Measurements from ENCODE around the gene PACS2. TPM values are rescaled to one million over a fixed set of nuclear protein-coding genes. Genes with fewer than 3 reads are reported as not detected.

Gene PACS2
- total RNA-seq, 2 donors from 2014 or later = 55.0 to 59.7 TPM

DNA sequence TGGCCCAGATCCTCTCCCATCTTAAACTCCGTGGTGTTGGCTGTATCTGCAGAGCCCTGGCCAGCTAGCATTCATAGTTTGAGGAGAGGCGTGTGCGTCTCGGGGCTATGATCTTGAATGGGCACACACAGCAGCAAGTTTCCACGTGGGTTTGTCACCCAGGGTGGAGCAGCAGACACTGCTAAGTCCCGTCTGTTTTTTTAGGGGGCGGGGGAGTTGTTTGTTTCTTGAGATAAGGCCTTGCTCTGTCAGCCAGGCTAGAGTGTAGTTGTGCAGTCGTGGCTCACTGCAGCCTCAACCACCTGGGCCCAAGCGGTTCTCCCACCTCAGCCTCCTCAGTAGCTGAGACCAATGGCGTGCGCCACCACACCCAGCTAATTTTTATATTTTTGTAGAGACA, 63.7 kb downstream of the PACS2 start:
- no peaks in the 10 kb centered on the region for H3K4me1 ChIP-seq
- TF ChIP-seq, protein P1, sequence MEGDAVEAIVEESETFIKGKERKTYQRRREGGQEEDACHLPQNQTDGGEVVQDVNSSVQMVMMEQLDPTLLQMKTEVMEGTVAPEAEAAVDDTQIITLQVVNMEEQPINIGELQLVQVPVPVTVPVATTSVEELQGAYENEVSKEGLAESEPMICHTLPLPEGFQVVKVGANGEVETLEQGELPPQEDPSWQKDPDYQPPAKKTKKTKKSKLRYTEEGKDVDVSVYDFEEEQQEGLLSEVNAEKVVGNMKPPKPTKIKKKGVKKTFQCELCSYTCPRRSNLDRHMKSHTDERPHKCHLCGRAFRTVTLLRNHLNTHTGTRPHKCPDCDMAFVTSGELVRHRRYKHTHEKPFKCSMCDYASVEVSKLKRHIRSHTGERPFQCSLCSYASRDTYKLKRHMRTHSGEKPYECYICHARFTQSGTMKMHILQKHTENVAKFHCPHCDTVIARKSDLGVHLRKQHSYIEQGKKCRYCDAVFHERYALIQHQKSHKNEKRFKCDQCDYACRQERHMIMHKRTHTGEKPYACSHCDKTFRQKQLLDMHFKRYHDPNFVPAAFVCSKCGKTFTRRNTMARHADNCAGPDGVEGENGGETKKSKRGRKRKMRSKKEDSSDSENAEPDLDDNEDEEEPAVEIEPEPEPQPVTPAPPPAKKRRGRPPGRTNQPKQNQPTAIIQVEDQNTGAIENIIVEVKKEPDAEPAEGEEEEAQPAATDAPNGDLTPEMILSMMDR (IDR thresholded peaks at IDR 0.05) = no peak
- H3K27me3 ChIP-seq = no peaks in the 10 kb centered on the region
- H3K4me3 ChIP-seq = no peak overlapping the region
- H3K9me3 ChIP-seq = no peaks in the 10 kb centered on the region
- peaks cover 22% of the 10 kb centered on the region for H3K36me3 ChIP-seq
- DNase-seq (ENCODE audit: low spot score) = no peak
- H3K27ac ChIP-seq = no peak overlapping the region

DNA sequence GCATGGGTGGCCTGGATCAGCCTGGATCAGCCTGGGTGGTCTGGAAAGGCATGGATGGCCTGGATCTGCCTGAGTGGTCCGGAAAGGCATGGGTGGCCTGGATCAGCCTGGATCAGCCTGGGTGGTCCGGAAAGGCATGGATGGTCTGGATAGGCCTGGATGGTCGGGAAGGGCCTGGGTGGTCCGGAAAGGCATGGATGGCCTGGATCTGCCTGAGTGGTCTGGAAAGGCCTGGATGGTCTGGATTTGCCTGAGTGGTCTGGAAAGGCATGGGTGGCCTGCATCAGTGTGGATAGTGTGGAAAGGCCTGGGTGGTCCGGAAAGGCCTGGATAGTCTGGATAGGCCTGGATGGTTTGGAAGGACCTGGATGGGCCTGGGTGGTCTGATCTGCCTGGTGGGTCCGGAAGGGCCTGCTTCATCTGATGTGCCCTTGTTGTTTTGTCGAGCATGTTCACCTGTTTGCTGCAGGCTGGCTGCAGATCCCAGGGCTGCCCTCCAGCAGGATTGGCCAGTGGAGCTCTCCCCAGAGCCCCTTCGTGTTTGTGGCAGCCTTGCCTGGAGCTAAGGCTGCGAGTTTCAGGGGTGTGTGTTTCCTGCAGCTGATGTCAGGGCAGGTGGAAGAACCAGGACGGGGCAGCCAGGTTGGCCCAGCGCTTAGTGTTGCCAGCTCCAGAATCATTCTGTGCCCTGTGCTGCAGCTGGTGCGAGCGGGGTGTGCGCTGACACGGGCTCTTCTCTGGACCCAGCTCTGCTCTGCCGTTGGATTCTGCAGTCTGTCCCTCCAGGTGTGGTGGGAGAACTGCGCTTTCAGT, 64.5 kb downstream of the PACS2 start:
- Histone ChIP-seq H3K4me1 (no peaks in the 10 kb centered on the region), H3K27ac (no peak overlapping the region), H3K4me3 (no peak overlapping the region), H3K36me3 (peaks cover 31% of the 10 kb centered on the region), H3K27me3 (no peaks in the 10 kb centered on the region), H3K9me3 (no peaks in the 10 kb centered on the region)
- TF ChIP-seq, protein P1 (IDR thresholded peaks at IDR 0.05) = no peak
- no peak for DNase-seq (ENCODE audit: low spot score)

- Histone ChIP-seq H3K27me3 (no peaks in the 10 kb centered on the region), H3K9me3 (no peaks in the 10 kb centered on the region), H3K27ac (no peak overlapping the region), H3K4me1 (no peaks in the 10 kb centered on the region), H3K4me3 (no peak overlapping the region), H3K36me3 (peaks cover 38% of the 10 kb centered on the region)
- DNase-seq (ENCODE audit: low spot score) = no peak
- TF ChIP-seq, protein P1 (IDR thresholded peaks at IDR 0.05) = no peak
Measured at GRCh38 chr14:105379946-105380345, 65.4 kb downstream of the PACS2 start.

DNA sequence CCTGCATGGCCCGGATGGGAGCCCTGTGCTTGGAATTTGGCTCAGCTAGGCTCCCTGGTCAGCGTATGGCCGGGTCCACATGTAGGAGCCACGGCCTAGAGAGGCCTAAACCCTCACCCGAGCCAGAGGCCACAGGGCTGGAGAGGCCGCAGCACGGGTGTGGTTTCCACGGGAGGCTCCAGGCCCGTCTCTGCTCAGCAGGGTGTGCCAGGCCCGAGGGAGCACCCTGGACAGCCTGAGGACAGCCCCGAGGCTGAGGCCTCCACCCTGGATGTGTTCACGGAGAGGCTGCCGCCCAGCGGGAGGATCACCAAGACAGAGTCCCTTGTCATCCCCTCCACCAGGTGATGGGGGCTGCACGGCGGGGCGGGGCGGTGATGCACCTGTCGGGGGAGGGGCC, 66.2 kb downstream of the PACS2 start:
- Histone ChIP-seq H3K27ac (no peak overlapping the region), H3K4me1 (no peaks in the 10 kb centered on the region), H3K27me3 (no peaks in the 10 kb centered on the region), H3K9me3 (no peaks in the 10 kb centered on the region), H3K4me3 (no peak overlapping the region), H3K36me3 (peaks cover 42% of the 10 kb centered on the region)
- TF ChIP-seq, protein P1 (IDR thresholded peaks at IDR 0.05) = no peak
- no peak for DNase-seq (ENCODE audit: low spot score)

DNA sequence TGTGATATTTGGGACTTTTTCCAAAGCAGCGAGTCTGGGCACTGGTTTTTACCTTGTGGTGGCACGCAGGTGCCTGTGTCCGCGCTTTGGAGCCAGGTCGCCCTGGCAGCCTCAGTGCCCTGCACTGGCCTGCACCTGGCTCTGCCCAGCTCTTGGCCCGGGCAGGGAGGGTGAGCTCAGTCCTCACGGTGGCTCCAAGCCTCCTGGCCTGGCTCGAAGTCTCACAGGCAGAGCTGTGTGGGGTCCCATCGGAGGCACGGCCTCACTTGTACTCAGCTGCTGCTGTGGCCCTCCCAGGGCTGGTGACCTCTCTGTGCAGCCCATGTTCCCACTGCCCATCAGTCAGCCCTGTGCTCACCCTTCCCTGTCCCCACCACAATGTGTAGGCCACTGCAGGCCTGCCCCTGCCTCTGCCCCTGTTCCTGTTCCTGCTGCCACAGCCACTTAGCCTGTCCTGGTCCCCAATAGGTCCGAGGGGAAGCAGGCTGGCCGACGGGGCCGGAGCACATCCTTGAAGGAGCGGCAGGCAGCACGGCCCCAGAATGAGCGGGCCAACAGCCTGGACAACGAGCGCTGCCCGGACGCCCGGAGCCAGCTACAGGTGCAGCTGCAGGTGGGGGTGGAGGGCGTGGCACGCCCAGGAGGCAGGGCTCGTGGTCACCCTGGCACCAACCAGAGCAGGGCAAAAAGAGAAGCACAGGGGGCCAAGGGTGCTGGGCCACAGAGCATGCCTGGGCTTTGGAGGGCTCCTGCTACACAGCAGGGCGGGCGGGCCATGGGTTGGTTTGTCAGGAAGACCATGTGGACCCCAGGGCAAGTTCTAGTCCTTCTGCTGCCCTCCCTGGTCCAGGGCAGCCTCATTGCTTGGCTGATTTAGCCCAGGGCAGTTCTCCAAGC, 67.1 kb downstream of the PACS2 start:
- no peak for DNase-seq (ENCODE audit: low spot score)
- Histone ChIP-seq H3K9me3 (no peaks in the 10 kb centered on the region), H3K4me3 (no peak overlapping the region), H3K36me3 (peaks cover 42% of the 10 kb centered on the region), H3K4me1 (no peaks in the 10 kb centered on the region), H3K27ac (no peak overlapping the region), H3K27me3 (no peaks in the 10 kb centered on the region)
- TF ChIP-seq, protein P1 (IDR thresholded peaks at IDR 0.05) = no peak
